HG03159 (cell line): ENCODE measurements around the gene RIN3.

Source experiments
- ATAC-seq: cut with Tn5 transposase; IDR thresholded peaks from one replicate; pipeline ENCODE4 v1.9.1; 2021; ENCODE audit warnings: mild to moderate bottlenecking, moderate library complexity; ENCODE audit not compliant: unreplicated experiment

Gene RIN3

DNA sequence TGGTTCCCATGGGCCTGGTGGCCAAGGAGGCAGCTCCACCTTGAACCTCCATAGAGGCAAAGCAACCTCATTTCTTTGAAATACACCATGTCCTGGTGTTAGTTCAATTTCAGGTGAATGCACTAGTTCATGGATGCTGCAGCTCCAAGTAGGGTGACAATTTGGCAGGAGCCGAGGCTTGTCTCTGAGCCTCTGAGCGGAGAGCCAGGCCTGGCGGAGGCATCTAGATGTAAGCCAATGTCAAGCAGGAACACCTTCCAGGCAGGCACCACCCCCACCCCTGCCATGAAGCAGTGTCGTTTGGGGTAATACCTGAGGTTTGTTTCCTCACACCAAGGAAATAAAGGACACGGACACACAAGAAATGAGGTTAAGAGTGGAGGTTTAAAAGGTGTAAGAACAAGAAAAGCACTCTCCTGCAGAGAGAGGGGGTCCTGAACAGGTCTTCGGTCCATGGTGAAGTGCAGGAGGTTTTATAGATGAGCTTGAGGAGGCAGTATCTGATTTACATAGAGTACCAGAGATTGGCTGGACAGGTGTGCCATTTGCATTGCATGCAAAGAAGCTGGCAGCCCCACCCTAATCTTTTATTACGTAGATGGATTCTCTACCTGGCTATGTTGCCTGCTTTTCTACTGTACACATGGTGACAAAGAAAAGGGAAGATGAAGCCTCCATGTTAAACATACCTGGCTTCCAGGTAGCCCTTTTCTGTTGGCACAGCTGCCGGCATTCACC, 60.3 kb downstream of the RIN3 start:
- ATAC-seq = no peak

DNA sequence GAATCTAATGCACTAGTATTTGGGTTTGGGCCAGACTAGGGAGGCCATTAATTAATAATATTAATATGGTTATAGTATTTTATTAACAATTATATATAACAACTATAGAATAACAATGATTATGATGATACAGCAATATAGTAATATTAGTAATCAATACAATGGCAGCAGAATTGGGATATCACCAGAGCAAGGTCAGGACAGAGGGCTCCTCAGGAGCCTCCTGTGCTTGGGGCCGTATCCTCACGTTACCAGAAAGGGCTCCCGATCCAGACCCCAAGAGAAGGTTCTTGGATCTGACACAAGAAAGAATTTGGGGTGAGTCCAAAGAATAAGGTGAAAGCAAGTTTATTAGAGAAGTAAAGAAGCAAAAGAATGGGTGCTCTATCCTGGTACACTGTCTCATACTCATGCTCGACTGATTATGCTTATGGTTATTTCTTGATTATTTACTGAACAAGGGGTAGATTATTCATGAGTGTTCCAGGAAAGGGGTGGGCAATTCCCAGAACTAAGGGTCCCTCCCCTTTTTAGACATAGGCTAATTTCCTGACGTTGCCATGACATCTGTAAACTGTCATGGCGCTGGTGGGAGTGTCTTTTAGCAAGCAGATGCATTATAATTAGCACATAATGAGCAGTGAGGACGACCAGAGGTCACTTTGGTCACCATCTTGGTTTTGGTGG, 61.6 kb downstream of the RIN3 start:
- ATAC-seq = no peak

DNA sequence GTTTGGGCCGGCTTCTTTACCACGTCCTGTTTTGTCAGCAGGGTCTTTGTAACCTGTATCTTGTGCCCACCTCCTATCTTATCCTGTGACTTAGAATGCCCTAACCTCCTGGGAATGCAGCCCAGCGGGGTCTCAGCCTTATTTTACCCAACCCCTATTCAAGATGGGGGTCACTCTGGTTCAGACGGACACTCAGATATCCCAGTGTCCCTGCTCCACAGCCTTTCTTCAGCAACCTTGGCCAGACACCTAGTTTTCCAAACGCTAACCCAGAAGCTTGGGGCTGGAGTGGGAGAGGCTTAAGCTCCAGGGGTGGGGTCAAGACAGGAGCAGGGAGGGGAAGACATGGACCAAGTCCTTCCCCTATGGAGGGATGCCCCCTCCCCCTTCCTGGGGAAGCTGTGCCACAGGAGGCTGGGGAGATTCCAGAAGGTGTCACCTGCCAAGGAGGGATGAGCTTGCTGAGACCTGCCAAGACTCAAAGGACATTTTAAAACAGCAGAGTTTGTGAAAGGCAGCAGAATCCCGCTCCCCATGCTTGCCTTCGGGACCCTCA, 62.2 kb downstream of the RIN3 start:
- no peak for ATAC-seq

DNA sequence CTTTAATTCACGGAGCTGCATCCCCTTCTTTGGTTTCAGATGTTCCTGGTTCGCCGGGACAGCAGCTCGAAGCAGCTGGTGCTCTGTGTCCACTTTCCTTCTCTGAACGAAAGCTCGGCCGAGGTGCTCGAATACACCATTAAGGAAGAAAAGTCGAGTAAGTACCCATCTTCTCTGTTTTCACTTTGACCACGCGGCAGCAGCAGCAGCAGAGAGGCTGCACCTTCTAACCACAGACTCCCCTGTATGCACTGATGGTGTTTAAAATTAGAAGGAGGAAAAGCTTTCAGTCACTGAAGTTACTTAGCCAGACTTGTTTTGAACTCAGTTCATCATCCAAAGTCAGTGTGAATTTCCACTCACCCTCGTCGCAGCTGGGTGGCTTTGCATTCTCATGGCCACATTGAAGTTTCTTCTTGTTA, 63.8 kb downstream of the RIN3 start:
- peak; percentile 73 for ATAC-seq

DNA sequence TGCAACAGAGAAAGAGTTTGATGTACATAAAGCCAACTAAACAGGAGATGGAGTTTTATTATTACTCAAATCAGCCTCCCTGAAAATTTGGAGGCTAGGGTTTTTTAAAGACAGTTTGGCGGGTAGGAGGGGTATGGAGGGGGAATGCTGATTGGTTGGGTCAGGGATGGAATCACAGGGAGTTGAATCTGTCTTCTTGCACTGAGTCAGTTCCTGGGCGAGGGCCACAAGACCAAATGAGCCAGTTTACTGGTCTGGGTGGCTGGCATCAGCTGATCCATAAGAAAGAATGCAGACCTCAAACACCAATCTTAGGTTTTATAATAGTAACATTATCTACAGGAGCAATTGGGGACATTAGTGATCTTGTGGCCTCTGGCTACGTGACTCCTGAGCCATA, 64.9 kb downstream of the RIN3 start:
- no peak for ATAC-seq

DNA sequence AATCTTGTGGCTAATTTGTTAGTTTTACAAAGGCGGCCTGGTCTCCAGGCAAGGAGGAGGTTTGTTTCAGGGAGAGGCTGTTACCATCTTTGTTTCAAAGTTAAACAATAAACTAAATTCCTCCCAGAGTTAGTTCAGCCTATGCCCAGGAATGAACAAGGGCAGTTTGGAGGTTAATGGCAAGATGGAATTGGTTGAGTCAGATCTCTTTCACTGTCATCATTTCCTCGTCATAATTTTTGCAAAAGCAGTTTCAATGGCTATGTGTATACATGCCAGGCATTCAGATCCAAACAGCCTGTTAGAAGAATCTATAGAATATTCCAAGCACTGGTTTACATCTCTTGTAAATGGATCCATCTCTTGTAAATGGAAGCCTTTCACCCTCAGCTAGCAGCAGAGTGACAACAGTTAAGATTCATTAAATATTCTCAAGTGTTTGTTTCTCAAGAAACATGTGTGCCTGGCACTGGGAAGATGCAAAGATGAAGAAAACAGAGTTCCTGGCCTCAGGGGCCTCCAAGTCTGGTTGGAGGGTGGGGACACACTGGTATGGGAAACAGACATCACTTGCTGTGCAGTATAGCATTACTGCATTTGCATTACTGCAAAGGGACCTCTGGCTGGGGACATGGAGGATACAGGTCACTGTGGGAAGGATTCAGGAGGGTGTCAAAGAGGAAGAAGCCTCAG, 65.8 kb downstream of the RIN3 start:
- no peak for ATAC-seq

DNA sequence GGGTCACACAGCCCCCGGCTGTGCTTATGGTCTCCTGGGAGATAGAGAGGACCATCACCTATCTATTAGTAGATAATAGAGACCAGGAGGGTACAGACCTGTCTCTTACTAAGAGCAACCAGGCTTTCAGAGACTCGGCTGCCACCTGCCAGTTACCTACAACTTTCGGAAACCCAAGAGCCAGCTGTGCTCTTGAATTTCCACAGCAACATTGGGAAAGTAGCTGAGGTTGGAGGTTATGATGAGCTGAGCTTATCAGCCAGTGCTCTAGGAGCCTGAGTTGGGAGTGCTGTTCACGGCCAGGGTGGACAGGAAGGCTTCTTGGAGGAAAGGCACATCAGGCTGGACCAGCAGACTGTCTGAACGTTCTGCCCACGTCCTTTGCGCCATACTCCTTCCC, 67.6 kb downstream of the RIN3 start:
- no peak for ATAC-seq

DNA sequence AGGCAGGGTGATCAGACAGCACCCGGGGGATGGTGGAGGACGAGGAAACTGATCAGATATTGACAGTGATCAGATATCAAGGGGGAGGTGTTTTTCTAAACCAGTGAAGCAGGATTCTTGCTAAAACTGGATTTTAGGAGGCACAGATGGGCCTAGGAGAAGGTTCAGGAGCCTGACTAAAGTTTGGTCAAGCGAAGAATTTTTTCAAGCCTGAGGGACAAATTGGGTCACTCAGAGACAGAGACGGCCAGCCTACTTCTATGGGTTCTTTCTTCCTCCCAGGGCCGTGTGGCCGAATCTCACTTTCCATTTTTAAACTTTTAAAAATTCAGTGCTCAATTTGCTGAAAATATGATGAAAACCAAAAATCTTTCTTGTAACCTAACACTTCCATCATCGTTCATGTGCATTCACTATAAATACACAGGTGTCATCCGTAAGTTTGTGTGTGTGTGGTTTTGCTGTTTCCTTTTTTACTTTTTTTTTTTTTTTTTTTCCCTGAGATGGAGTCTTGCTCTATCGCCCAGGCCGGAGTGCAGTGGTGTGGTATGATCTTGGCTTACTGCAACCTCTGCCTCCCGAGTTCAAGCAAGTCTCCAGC, 68.5 kb downstream of the RIN3 start:
- no peak for ATAC-seq

DNA sequence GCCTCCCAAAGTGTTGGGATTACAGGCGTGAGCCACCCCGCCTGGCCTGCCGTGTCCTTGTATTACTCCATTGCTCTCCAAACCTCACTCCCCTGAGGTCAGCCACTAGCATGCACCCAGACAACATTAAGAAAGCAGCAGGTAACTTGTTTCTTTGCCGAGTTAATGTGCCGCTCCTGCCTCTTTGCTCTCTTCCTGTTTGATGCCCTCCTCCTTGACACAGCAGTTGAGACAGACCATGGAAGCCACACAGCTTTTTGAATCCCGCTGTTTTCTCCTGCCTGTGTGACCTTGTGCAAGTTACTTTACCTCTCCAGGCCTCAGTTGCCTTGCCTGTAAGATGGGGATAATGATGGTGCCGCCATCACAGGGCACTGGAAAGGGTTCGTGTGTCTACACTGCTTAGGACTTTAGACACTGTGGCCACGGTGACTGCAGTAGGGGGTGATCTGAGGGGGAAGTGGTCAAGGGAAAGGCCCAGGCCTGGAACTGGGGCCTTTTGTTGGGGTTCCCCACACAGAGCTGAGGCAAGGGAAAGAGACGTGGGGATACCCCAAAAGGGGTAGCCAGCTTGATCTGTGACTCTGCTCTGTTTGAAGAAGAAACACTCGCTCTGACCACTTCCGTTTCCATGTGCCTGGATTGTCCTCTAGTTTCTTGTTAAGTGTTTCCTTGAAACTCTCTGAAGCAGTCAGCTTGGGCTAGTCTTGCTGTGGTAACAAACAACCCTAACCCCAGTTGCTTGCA, 69.3 kb downstream of the RIN3 start:
- peak; percentile 45 for ATAC-seq

DNA sequence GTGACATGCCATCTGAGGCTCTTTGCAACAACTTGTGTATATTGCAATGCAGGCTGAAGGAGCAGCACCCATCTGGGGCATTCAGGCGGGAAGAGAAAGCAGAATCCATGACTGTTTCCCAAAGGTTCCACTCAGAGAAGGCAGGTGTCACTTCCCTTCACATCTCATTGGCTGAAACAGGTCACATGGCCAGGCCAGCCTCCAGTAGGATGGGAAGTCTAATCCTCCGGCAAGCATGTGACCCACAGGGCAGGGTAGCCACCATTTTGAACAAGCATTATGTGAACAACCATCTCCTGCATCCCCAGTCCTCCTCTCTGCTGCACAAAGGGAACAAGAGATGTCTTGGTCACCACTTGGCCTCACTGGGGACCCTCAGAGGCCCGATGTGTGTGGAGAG, 70.6 kb downstream of the RIN3 start:
- no peak for ATAC-seq

DNA sequence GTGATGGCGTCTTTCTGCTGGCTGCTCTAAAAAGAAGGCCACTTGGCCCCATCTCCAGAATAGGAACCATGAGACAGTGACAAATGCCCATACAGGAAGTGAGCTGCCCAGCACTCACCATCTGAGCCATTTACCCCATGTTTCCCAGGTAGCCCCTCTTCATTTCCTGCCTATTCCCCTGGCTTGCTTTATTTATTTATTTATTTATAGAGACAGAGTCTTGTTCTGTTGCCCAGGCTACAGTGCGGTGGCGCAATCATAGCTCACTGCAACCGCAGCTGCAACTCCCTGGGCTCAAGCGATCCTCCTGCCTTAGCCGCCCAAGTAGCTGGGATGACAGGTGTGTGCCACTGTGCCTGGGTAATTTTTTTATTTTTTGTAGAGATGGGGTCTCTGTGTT, 71.2 kb downstream of the RIN3 start:
- no peak for ATAC-seq

DNA sequence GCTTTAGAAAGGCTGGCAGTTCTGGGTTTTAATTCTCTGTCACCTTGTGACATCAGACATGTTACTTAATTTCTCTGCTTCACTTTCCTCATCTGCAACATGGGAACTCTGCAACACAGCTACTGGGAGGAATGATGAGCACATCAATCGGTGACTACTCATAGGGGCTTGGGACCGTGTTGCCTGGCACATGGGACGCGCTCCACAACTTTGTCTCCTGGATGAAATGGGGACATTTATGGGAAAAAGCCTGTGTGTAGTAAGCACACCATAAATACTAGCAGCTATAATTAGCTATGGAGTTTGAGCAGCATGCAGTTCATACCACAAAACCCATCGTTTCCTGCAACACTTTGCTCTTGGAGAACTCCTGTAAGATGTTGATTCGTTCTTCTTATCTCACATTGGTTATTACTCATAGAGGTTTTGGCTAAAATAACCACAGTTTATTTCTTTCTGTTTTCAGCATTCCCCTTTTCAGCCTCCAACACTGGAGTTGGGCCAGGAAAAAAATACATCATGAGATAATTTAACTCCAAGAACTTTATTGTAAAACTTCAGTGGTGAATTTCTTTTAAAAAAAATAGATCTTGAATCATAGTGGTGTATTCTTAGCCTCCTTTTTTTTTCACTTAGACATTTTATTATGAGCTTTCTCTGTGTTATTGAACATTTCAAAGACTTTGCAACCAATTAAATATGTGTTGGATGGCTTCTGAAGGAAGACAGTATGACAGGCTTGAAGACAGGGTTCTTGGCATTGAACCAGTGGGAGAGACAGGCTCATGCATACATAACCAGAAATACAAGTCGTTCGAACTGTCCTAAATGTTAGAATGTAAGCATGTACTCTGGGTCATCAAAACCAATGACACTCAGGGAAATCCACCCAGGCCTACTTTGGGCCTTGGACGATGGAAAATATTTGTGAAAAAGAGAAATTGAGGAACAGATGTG, 72.7 kb downstream of the RIN3 start:
- ATAC-seq = no peak

DNA sequence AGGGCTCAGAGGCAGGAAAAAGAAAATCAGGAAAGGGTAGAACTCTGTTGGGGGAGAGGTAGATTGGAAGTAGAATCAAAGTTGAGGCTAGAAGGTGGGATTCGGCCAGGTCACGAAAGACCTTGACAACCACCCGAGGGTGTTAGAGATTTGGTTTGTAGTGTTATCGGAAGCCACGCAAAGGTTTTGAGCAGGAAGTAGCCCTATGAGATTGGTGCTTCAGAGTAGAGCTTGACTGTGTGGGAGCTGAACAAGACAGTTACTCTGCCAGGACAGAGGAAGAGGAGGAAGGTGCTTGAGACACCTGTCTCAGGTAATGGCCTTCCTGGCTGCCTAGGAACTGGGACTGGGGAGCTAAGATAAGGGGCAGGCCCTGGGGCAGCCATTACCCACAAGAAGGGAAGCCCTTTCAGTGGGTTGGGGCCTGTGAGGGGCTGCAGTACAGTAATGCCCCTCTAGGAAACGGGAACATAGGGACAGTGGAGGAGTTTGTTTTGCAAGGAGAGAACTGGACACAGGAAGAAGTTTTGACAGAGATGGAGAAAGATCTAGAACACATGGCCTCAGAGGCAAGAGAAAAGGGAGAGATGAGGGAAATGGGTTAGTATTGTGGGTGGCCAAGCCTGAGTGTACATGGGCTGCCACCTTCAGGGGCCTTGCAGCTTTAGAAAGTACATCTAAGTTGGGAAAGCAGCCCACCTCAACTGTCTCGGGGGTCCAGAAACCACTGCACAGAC, 73.5 kb downstream of the RIN3 start:
- ATAC-seq = no peak

DNA sequence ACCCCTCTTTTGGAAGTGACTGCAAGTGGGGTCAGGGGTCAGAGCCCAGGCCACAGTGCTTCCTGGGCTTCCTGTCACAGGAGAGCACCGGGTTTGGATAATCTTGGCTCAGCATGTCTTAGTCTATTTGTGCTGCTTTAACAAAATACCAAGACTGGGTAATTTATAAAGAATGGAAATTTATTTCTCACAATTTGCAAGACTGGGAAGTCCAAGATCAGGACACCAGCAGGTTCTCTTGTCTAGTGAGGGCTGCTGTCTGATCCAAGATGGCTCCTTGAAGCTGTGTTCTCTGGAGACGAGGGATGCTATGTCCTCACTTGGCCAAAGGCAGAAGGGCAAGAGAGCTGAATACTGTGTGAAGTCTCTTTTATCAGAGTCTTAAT, 74.1 kb downstream of the RIN3 start:
- no peak for ATAC-seq

DNA sequence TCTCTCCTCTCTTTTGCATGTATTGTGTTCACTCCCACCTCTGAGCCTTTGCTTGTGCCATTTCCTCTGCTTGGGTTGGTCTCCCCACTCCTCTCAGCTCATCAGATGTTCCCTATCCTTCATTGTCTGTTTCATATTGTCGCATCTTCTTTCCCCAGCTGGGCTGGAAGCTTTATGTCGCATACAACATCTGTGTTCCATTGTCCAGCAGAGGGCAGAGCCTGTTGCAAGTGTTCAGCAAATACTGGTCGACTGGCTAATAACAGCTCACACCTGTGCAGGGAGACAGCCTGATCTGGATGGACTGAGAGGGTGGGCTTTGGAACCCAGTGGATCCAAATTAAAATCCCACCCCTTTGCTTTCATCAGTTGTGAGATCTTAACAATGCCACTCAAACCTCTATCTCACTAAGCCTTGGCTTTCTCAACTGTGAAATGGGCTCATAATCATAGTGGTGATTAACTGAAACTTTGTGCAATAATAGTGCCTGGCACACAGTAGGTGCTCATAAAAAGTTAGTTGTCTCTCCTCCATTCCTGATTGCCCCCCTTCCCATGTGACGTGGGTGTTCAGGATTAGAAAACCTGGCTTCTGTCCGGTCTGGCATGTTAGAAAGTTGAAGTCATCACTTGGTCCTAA, 75.8 kb downstream of the RIN3 start:
- no peak for ATAC-seq

DNA sequence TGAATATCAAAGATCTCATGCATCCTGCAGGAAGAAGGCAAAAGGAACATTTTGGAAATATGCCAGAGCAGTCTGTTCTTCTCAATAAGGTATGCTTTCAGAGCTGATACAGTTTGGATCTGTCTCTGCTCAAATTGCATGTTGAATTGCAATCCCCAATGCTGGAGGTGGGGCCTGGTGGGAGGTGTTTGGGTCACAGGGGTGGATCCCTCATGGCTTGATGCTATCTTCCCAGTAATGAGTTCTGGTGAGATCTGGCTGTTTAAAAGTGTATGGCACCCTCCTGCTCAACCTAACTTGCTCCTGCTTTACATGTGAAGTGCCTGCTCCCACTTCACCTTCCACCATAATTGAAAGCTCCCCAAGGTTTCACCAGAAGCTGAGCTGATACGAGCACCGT, 76.6 kb downstream of the RIN3 start:
- ATAC-seq = no peak

DNA sequence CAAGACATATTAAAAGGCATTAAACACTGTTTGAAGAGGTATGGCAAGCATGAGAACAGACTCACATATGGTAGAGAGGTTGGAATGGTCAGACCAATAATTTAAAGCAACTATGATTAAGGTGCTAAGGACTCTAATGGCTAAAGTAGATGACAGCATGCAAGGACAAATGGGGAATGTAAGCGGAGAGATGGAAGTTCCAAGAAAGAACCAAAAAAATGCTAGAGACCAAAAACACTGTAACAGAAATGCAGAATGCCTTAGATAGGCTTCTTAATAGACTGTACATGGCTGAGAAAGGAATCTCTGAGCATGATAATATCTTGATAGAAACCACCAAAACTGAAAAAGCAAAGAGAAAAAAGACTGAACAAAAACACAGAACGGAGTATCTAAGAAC, 77.4 kb downstream of the RIN3 start:
- ATAC-seq = no peak

DNA sequence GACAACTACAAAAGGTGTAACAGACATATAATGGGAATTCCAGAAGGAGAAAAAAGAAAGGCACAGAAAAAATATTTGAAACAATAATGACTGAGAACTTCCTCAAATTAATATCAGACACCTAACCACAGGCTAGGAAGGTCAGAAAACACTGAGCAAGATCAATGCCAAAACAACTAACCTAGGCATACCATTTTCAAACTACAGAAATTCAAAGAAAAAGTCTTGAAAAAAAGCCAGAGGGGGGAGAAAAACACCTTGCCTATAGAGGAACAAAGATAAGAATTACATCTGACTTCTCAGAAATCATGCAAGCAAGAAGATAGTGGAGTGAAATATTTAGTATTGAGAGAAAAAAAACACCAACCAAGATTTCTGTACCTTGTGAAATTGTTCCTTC, 77.8 kb downstream of the RIN3 start:
- no peak for ATAC-seq
